ENCODE measurements around the gene CHP1. TPM values are rescaled to one million over a fixed set of nuclear protein-coding genes. Genes with fewer than 3 reads are reported as not detected.
A peak's percentile ranks its signal among the peaks of the same experiment; 100 is the strongest.
"Not testable (repeated sequence)": the region's sequence is repeated elsewhere in the genome, so short reads cannot be mapped to it uniquely, and the experiment has no call there.

CHP1 gene
- total RNA-seq, 2 experiments from 2014 or later = 59.2 to 61.1 TPM

GRCh38 chr15:41259546-41260189, 28.6 kb downstream of the CHP1 start:
- Mint-ChIP-seq H3K9me3 (no peaks in the 10 kb centered on the region), H3K4me3 (no peak overlapping the region), H3K4me1 (no peaks in the 10 kb centered on the region), H3K27ac (no peak overlapping the region), H3K36me3 (ENCODE audit: low read depth) (peaks cover 14% of the 10 kb centered on the region), H3K27me3 (no peaks in the 10 kb centered on the region)
- DNase-seq = no peak
- ChIA-PET POLR2A (no interaction called here), CTCF (interaction anchor here (0.6 to 1.7 kb wide), 2 partner anchors 9 to 722 kb away, joined by 3 to 5 read pairs; no protein-coding TSS in a partner anchor)

GRCh38 chr15:41260924-41261323, 29.9 kb downstream of the CHP1 start:
- DNase-seq, CTCF ChIA-PET, H3K4me3 Mint-ChIP-seq, H3K27me3 Mint-ChIP-seq, H3K4me1 Mint-ChIP-seq, POLR2A ChIA-PET, H3K27ac Mint-ChIP-seq, H3K9me3 Mint-ChIP-seq: not testable (repeated sequence)
- peaks cover 17% of the 10 kb centered on the region for H3K36me3 Mint-ChIP-seq (ENCODE audit: low read depth)

GRCh38 chr15:41262571-41262970, 31.5 kb downstream of the CHP1 start:
- ChIA-PET POLR2A (no interaction called here), CTCF (interaction anchor here (0.7 kb wide), 1 partner anchor 11 kb away, joined by 3 read pairs; no protein-coding TSS in a partner anchor)
- DNase-seq = no peak
- H3K36me3 Mint-ChIP-seq (ENCODE audit: low read depth) = peaks cover 23% of the 10 kb centered on the region
- H3K27me3 Mint-ChIP-seq = no peaks in the 10 kb centered on the region
- H3K4me3 Mint-ChIP-seq = no peak overlapping the region
- no peak overlapping the region for H3K27ac Mint-ChIP-seq
- no peaks in the 10 kb centered on the region for H3K9me3 Mint-ChIP-seq
- H3K4me1 Mint-ChIP-seq = no peaks in the 10 kb centered on the region

- ChIA-PET POLR2A (no interaction called here), CTCF (interaction anchor here (0.5 to 1.3 kb wide), 5 partner anchors 9 to 949 kb away, joined by 3 to 6 read pairs (median 4); no protein-coding TSS in a partner anchor)
- H3K36me3 Mint-ChIP-seq (ENCODE audit: low read depth) = peaks cover 19% of the 10 kb centered on the region
- H3K9me3 Mint-ChIP-seq = no peaks in the 10 kb centered on the region
- no peak for DNase-seq
- H3K27ac Mint-ChIP-seq = no peak overlapping the region
- no peak overlapping the region for H3K4me3 Mint-ChIP-seq
- H3K27me3 Mint-ChIP-seq = no peaks in the 10 kb centered on the region
- no peaks in the 10 kb centered on the region for H3K4me1 Mint-ChIP-seq
Measured at GRCh38 chr15:41263891-41264351, 32.9 kb downstream of the CHP1 start.

- H3K36me3 Mint-ChIP-seq (ENCODE audit: low read depth) = peaks cover 8% of the 10 kb centered on the region
- H3K4me3 Mint-ChIP-seq = no peak overlapping the region
- no peaks in the 10 kb centered on the region for H3K9me3 Mint-ChIP-seq
- no peak for DNase-seq
- no peaks in the 10 kb centered on the region for H3K4me1 Mint-ChIP-seq
- ChIA-PET POLR2A (no interaction called here), CTCF (no interaction called here)
- H3K27me3 Mint-ChIP-seq = no peaks in the 10 kb centered on the region
- H3K27ac Mint-ChIP-seq = no peak overlapping the region
Measured at GRCh38 chr15:41269887-41270286, 38.8 kb downstream of the CHP1 start.

- H3K4me1 Mint-ChIP-seq = no peaks in the 10 kb centered on the region
- ChIA-PET CTCF (interaction anchor here (0.7 to 1.0 kb wide), 3 partner anchors 21 to 33 kb away, joined by 3 to 4 read pairs (median 3); no protein-coding TSS in a partner anchor), POLR2A (no interaction called here)
- no peak overlapping the region for H3K27ac Mint-ChIP-seq
- DNase-seq = no peak
- no peak overlapping the region for H3K4me3 Mint-ChIP-seq
- H3K27me3 Mint-ChIP-seq = no peaks in the 10 kb centered on the region
- H3K9me3 Mint-ChIP-seq = no peaks in the 10 kb centered on the region
- H3K36me3 Mint-ChIP-seq (ENCODE audit: low read depth) = peaks cover 15% of the 10 kb centered on the region
Measured at GRCh38 chr15:41276831-41277230, 45.8 kb downstream of the CHP1 start.

GRCh38 chr15:41278319-41278718, 47.3 kb downstream of the CHP1 start:
- H3K27ac Mint-ChIP-seq = no peak overlapping the region
- H3K36me3 Mint-ChIP-seq (ENCODE audit: low read depth) = peaks cover 15% of the 10 kb centered on the region
- peaks cover 11% of the 10 kb centered on the region for H3K4me1 Mint-ChIP-seq
- ChIA-PET POLR2A (no interaction called here), CTCF (no interaction called here)
- no peak overlapping the region for H3K4me3 Mint-ChIP-seq
- H3K27me3 Mint-ChIP-seq = no peaks in the 10 kb centered on the region
- no peak for DNase-seq
- no peaks in the 10 kb centered on the region for H3K9me3 Mint-ChIP-seq

GRCh38 chr15:41279535-41280283, 48.6 kb downstream of the CHP1 start:
- ChIA-PET CTCF (interaction anchor here (0.6 kb wide), 1 partner anchor 83 kb away, joined by 4 read pairs; no protein-coding TSS in a partner anchor), POLR2A (interaction anchor here (0.6 kb wide), 1 partner anchor 377 kb away, joined by 3 read pairs; no protein-coding TSS in a partner anchor)
- Mint-ChIP-seq H3K27ac (no peak overlapping the region), H3K4me3 (no peak overlapping the region), H3K27me3 (no peaks in the 10 kb centered on the region), H3K4me1 (peaks cover 13% of the 10 kb centered on the region), H3K9me3 (no peaks in the 10 kb centered on the region), H3K36me3 (ENCODE audit: low read depth) (peaks cover 20% of the 10 kb centered on the region)
- no peak for DNase-seq

- Mint-ChIP-seq H3K27ac (no peak overlapping the region), H3K4me3 (no peak overlapping the region), H3K9me3 (peaks cover 6% of the 10 kb centered on the region), H3K4me1 (peaks cover 24% of the 10 kb centered on the region), H3K27me3 (no peaks in the 10 kb centered on the region), H3K36me3 (ENCODE audit: low read depth) (peaks cover 35% of the 10 kb centered on the region)
- ChIA-PET CTCF (interaction anchor here (1.1 kb wide), 1 partner anchor 44 kb away, joined by 3 read pairs; no protein-coding TSS in a partner anchor), POLR2A (no interaction called here)
- DNase-seq = no peak
Measured at GRCh38 chr15:41281236-41281635, 50.2 kb downstream of the CHP1 start.

- H3K27ac Mint-ChIP-seq = peak overlapping the region; percentile 94
- CTCF ChIA-PET = interaction anchor here (2.4 kb wide), 1 partner anchor 52 kb away, joined by 6 read pairs; the partner anchor contains the start of genes CHP1 and EXD1
- POLR2A ChIA-PET = interaction anchor here (0.6 kb wide), 1 partner anchor 379 kb away, joined by 3 read pairs; no protein-coding TSS in a partner anchor
- H3K4me3 Mint-ChIP-seq = peak overlapping the region; percentile 93
- peaks cover 32% of the 10 kb centered on the region for H3K4me1 Mint-ChIP-seq
- H3K27me3 Mint-ChIP-seq, DNase-seq, H3K9me3 Mint-ChIP-seq: not testable (repeated sequence)
- peaks cover 39% of the 10 kb centered on the region for H3K36me3 Mint-ChIP-seq (ENCODE audit: low read depth)
Measured at GRCh38 chr15:41282436-41282835, 51.4 kb downstream of the CHP1 start.

GRCh38 chr15:41282980-41283652, 52.0 kb downstream of the CHP1 start:
- CTCF ChIA-PET = interaction anchor here (2.4 kb wide), 1 partner anchor 52 kb away, joined by 6 read pairs; the partner anchor contains the start of genes CHP1 and EXD1
- H3K27me3 Mint-ChIP-seq = not testable (repeated sequence)

GRCh38 chr15:41283653-41284426, 52.8 kb downstream of the CHP1 start:
- Mint-ChIP-seq H3K36me3 (ENCODE audit: low read depth) (peaks cover 48% of the 10 kb centered on the region), H3K4me3 (peak overlapping the region; percentile 93)

More at GRCh38 chr15:41282980-41283652, 52.0 kb downstream of the CHP1 start:
- not testable (repeated sequence) for H3K9me3 Mint-ChIP-seq, DNase-seq
- peaks cover 37% of the 10 kb centered on the region for H3K4me1 Mint-ChIP-seq
- peaks cover 42% of the 10 kb centered on the region for H3K36me3 Mint-ChIP-seq (ENCODE audit: low read depth)
- H3K27ac Mint-ChIP-seq = peak overlapping the region; percentile 94
- POLR2A ChIA-PET = interaction anchor here (0.6 kb wide), 1 partner anchor 379 kb away, joined by 3 read pairs; no protein-coding TSS in a partner anchor
- peak overlapping the region; percentile 93 for H3K4me3 Mint-ChIP-seq

More at GRCh38 chr15:41283653-41284426, 52.8 kb downstream of the CHP1 start:
- Mint-ChIP-seq H3K27ac (peak overlapping the region; percentile 94), H3K27me3 (no peaks in the 10 kb centered on the region), H3K9me3 (peaks cover 6% of the 10 kb centered on the region), H3K4me1 (peaks cover 44% of the 10 kb centered on the region)
- ChIA-PET CTCF (interaction anchor here (2.4 kb wide), 1 partner anchor 53 kb away, joined by 6 read pairs; the partner anchor contains the start of genes CHP1 and EXD1), POLR2A (no interaction called here)
- DNase-seq = peak; percentile 98
